Measurements from ENCODE around the gene CLTC.

CLTC gene

DNA sequence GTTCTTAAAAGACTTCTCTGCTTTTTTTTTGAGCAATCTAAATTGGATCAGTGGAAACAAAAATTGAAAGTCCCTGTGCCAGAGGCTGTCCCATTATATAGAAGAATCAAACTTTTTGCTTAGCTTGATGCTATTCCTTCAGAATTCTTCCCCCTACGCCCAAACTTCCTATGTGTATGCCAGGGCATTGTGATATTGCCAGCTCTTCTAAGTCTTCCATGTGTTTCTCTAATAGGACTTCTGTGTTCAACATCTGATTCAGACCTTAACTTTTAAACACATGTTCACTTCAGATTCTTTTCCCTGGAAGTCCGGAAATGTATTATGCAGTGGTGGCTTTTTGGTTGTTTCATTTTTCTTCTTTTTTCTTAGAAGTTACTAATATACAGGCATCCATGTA is 68.8 kb downstream of the CLTC start:
- H3K4me3 ChIP-seq (ENCODE audit: control insufficient read depth, low read depth, low read length), result no peak overlapping the region
- DNase-seq (ENCODE audit: low read depth), result no peak
- TF ChIP-seq, protein P1, sequence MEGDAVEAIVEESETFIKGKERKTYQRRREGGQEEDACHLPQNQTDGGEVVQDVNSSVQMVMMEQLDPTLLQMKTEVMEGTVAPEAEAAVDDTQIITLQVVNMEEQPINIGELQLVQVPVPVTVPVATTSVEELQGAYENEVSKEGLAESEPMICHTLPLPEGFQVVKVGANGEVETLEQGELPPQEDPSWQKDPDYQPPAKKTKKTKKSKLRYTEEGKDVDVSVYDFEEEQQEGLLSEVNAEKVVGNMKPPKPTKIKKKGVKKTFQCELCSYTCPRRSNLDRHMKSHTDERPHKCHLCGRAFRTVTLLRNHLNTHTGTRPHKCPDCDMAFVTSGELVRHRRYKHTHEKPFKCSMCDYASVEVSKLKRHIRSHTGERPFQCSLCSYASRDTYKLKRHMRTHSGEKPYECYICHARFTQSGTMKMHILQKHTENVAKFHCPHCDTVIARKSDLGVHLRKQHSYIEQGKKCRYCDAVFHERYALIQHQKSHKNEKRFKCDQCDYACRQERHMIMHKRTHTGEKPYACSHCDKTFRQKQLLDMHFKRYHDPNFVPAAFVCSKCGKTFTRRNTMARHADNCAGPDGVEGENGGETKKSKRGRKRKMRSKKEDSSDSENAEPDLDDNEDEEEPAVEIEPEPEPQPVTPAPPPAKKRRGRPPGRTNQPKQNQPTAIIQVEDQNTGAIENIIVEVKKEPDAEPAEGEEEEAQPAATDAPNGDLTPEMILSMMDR (conservative IDR thresholded peaks at IDR 0.05; ENCODE audit: control insufficient read depth, insufficient read depth, low read depth, low read length), result no peak

DNA sequence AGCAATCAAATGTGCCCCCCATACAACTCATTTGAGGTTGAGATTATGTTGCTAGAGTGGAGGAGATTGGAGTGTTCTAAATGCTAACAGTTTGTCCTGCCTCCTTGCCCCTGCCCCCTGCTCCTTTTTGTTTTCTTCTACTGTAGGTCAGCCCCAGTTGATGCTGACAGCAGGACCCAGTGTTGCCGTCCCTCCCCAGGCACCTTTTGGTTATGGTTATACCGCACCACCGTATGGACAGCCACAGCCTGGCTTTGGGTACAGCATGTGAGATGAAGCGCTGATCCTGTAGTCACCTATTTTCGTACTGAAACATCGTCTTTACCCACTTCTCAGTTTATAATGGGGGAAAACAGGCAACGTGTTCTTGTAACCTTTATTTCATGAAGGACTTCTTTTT is 73.9 kb downstream of the CLTC start:
- H3K4me3 ChIP-seq (ENCODE audit: control insufficient read depth, low read depth, low read length), result no peak overlapping the region
- TF ChIP-seq, protein P1 (conservative IDR thresholded peaks at IDR 0.05; ENCODE audit: control insufficient read depth, insufficient read depth, low read depth, low read length), result no peak
- no peak for DNase-seq (ENCODE audit: low read depth)

DNA sequence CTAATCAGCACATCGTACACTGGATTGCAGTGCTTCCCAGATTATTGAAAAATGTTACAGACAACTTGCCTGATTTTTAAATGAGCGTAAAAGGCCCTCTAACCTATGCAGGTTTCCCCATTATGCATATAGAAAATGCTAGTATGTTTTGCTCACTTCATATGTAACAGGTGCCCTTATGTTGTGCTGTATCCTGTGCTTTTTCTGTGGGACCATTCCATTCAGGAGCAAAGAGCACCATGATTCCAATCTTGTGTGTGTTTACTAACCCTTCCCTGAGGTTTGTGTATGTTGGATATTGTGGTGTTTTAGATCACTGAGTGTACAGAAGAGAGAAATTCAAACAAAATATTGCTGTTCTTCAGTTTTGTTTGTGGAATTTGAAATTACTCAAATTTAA is 74.6 kb downstream of the CLTC start:
- DNase-seq (ENCODE audit: low read depth), result no peak
- TF ChIP-seq, protein P1 (conservative IDR thresholded peaks at IDR 0.05; ENCODE audit: control insufficient read depth, insufficient read depth, low read depth, low read length), result no peak
- H3K4me3 ChIP-seq (ENCODE audit: control insufficient read depth, low read depth, low read length), result no peak overlapping the region

DNA sequence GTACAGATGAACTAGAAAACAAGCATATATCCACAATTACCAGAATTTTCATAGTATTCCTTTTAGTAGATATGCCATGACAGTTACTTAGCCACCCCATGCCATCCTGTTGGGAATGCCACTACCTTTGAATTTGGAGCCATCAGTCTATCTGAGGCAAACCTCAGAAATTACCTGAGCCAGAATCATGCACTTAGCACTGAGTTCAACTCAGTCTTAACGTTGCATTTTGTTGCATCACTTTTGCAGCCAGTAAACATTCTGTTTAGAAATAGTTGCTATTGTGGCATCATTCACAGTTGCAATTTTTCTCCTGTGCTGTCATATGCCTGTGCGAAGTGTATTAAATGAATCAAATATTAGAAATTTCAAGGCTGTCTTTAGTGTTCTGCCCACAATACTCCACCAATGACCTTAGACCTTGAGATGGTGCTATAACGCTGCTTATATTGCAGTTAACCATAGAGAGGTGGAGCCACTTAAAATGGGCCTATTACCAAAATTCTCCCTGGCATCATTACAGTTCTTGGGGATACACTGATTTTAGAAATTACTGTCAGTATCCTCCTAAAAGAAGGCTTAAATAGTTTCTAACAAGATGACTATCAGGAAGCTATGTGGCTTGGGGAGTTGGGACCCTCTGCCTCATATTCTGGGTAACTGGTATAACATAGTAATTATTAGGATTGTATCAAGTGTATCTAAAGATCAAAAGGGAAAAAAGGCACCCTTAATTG is 76.4 kb downstream of the CLTC start:
- H3K4me3 ChIP-seq (ENCODE audit: control insufficient read depth, low read depth, low read length), result no peak overlapping the region
- DNase-seq (ENCODE audit: low read depth), result peak; percentile 22
- TF ChIP-seq, protein P1 (conservative IDR thresholded peaks at IDR 0.05; ENCODE audit: control insufficient read depth, insufficient read depth, low read depth, low read length), result no peak

DNA sequence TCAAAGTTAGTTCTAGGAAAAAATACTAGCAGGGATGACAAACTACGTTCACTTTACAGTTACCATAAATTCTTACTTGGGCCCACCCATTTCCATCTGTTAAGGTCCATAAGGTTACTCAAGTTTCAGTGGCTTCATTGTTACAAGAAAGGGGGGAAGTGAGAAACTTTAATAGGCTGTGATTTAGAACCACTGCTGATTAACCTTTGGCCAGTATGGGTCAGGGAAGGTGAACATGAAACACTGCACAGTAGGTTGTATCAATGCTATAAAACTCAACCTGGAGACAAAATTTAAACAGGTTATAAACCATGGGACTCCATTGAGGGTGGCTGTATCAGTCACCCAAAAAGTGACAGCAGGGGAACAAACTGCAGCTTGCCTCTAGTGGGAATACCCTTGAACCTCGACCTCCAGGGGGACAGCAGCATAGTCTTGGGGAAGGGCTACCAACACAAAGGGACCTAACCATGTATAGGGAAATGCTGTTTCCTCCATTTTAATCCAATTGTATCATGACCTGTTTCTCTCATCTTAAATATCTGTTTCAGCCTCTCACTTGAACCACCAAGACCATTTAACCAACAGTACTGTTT is 77.1 kb downstream of the CLTC start:
- H3K4me3 ChIP-seq (ENCODE audit: control insufficient read depth, low read depth, low read length), result no peak overlapping the region
- TF ChIP-seq, protein P1 (conservative IDR thresholded peaks at IDR 0.05; ENCODE audit: control insufficient read depth, insufficient read depth, low read depth, low read length), result no peak
- DNase-seq (ENCODE audit: low read depth), result no peak

DNA sequence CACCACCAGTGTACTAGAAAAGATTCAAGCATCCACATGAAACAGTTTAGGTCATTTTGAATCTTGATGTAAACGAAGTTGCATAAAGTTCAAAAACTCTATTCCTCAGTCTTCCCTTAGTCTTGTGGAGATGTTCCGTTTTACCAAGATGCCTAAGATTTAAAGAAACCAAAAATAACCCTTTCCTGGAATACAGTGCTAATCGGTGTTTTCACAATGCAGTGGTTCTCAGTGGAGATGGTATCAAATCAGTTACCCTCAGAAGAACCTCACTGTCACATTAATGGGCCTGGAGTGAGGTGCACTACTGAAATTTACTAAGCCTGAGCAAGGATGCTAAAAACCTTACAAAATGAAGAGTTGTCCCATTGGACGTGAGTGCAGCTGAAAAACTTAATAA is 78.4 kb downstream of the CLTC start:
- DNase-seq (ENCODE audit: low read depth), result no peak
- TF ChIP-seq, protein P1 (conservative IDR thresholded peaks at IDR 0.05; ENCODE audit: control insufficient read depth, insufficient read depth, low read depth, low read length), result no peak
- H3K4me3 ChIP-seq (ENCODE audit: control insufficient read depth, low read depth, low read length), result no peak overlapping the region
